Measurements from ENCODE around the gene OR10G2.

Gene OR10G2, protein sequence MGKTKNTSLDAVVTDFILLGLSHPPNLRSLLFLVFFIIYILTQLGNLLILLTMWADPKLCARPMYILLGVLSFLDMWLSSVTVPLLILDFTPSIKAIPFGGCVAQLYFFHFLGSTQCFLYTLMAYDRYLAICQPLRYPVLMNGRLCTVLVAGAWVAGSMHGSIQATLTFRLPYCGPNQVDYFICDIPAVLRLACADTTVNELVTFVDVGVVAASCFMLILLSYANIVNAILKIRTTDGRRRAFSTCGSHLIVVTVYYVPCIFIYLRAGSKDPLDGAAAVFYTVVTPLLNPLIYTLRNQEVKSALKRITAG

DNA sequence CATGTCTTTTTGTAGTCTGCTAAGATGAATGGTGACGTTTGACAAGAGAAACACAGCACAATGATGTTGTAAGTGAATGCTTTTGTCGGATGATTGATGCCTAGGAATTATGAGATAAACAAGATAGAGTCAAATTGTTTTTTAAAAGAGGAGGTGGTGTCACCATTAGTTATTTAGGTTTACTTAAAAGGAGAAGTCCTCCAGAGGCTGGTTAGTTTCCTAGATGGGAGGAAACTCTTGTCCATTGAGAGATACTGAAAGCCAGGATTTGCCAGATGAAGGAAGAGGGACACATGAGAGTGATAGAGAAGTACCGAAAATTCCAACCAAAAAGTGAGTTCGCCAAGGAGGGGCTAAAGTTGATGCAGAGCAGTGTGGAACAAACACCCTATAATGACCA, at the start of gene OR10G2:
TSS of gene OR10G2 (minus strand) at position 101 of the 400 bp plus-strand sequence. CDS start at position 3, 98 bp downstream.
- Histone ChIP-seq H3K27me3 (peaks cover 5% of the 10 kb centered on the region), H3K27ac (no peak within 1 kb of the TSS), H3K36me3 (no peaks in the 10 kb centered on the region), H3K4me3 (ENCODE audit: low read depth in 1 of 2, low read length in 1 of 2) (no peak within 1 kb of the TSS), H3K4me1 (ENCODE audit: control insufficient read depth in 1 of 2, insufficient read depth in 1 of 2, low read depth in 1 of 2, low read length in 1 of 2) (no peaks in the 10 kb centered on the region), H3K9me3 (no peaks in the 10 kb centered on the region)
- TF ChIP-seq, protein P1, sequence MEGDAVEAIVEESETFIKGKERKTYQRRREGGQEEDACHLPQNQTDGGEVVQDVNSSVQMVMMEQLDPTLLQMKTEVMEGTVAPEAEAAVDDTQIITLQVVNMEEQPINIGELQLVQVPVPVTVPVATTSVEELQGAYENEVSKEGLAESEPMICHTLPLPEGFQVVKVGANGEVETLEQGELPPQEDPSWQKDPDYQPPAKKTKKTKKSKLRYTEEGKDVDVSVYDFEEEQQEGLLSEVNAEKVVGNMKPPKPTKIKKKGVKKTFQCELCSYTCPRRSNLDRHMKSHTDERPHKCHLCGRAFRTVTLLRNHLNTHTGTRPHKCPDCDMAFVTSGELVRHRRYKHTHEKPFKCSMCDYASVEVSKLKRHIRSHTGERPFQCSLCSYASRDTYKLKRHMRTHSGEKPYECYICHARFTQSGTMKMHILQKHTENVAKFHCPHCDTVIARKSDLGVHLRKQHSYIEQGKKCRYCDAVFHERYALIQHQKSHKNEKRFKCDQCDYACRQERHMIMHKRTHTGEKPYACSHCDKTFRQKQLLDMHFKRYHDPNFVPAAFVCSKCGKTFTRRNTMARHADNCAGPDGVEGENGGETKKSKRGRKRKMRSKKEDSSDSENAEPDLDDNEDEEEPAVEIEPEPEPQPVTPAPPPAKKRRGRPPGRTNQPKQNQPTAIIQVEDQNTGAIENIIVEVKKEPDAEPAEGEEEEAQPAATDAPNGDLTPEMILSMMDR (IDR thresholded peaks at IDR 0.05), result no peak

DNA sequence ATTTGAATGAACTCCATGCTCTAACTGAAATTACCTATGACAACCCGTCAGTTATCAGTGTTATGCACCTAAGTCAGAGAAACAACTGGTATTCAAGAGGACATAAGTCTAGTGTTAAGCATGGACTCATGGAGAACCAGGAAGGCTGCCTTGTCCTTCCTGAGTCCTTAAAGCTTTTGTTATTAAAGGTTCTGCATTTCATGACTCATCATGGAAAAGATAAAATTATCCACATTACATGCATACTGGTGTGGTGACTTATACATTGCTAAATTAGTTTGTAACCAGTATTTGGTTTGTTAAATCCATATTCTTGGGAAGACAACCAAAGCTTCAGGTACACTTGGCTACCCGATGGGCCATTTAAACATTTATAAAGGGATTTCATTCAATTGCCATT, 45.3 kb upstream of the OR10G2 start:
- Histone ChIP-seq H3K27me3 (peaks cover 20% of the 10 kb centered on the region), H3K36me3 (no peaks in the 10 kb centered on the region), H3K9me3 (no peaks in the 10 kb centered on the region), H3K4me1 (ENCODE audit: control insufficient read depth in 1 of 2, insufficient read depth in 1 of 2, low read depth in 1 of 2, low read length in 1 of 2) (no peaks in the 10 kb centered on the region), H3K4me3 (ENCODE audit: low read depth in 1 of 2, low read length in 1 of 2) (no peak overlapping the region), H3K27ac (no peak overlapping the region)
- TF ChIP-seq, protein P1 (IDR thresholded peaks at IDR 0.05), result no peak

- Histone ChIP-seq H3K36me3 (no peaks in the 10 kb centered on the region), H3K27ac (no peak overlapping the region), H3K4me1 (ENCODE audit: control insufficient read depth in 1 of 2, insufficient read depth in 1 of 2, low read depth in 1 of 2, low read length in 1 of 2) (no peaks in the 10 kb centered on the region), H3K9me3 (no peaks in the 10 kb centered on the region), H3K4me3 (ENCODE audit: low read depth in 1 of 2, low read length in 1 of 2) (no peak overlapping the region), H3K27me3 (no peaks in the 10 kb centered on the region)
- TF ChIP-seq, protein P1 (IDR thresholded peaks at IDR 0.05), result no peak
These were observed 40.8 kb upstream of the OR10G2 start for GRCh38 chr14:21675566-21675965.

DNA sequence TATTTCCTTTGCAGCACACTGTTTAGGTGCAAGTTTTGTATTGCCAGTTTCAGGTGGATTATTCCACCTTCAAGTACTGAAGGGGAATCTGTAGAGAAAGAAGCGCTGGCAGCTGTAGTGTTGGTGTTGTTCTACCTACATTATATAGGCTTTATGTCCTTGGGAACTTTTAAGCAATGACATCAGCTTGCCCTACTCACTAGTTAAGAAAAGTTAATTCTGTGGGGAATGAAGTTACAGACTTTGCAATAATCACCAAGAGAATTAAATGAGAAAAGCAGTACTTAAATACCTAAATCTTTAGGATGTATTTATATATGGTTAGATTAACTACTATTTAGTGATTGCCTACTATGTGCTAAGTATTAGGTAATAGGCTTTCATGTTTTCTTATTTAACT, 39.0 kb upstream of the OR10G2 start, which contains the start of gene OR4E1:
TSS of gene OR4E1 (minus strand) at position 101 of the 400 bp plus-strand sequence. CDS start 2,883 bp downstream, outside the sequence.
- Histone ChIP-seq H3K27me3 (no peaks in the 10 kb centered on the region), H3K36me3 (no peaks in the 10 kb centered on the region), H3K27ac (no peak within 1 kb of the TSS), H3K4me3 (ENCODE audit: low read depth in 1 of 2, low read length in 1 of 2) (no peak within 1 kb of the TSS), H3K4me1 (ENCODE audit: control insufficient read depth in 1 of 2, insufficient read depth in 1 of 2, low read depth in 1 of 2, low read length in 1 of 2) (no peaks in the 10 kb centered on the region), H3K9me3 (no peaks in the 10 kb centered on the region)
- TF ChIP-seq, protein P1 (IDR thresholded peaks at IDR 0.05), result no peak

GRCh38 chr14:21672116-21672515, 37.4 kb upstream of the OR10G2 start:
- Histone ChIP-seq H3K4me1 (ENCODE audit: control insufficient read depth in 1 of 2, insufficient read depth in 1 of 2, low read depth in 1 of 2, low read length in 1 of 2) (no peaks in the 10 kb centered on the region), H3K27ac (no peak overlapping the region)

More at GRCh38 chr14:21672116-21672515, 37.4 kb upstream of the OR10G2 start:
- TF ChIP-seq, protein P1 (IDR thresholded peaks at IDR 0.05), result no peak
- Histone ChIP-seq H3K36me3 (no peaks in the 10 kb centered on the region), H3K27me3 (no peaks in the 10 kb centered on the region), H3K4me3 (ENCODE audit: low read depth in 1 of 2, low read length in 1 of 2) (no peak overlapping the region), H3K9me3 (no peaks in the 10 kb centered on the region)

Data from neutrophil (primary cell).